ENCODE results near the gene AICDA. TPM values are rescaled to one million over a fixed set of nuclear protein-coding genes. Genes with fewer than 3 reads are reported as not detected.

The AICDA gene
- total RNA-seq, 1 experiment from 2014 or later = not detected

DNA sequence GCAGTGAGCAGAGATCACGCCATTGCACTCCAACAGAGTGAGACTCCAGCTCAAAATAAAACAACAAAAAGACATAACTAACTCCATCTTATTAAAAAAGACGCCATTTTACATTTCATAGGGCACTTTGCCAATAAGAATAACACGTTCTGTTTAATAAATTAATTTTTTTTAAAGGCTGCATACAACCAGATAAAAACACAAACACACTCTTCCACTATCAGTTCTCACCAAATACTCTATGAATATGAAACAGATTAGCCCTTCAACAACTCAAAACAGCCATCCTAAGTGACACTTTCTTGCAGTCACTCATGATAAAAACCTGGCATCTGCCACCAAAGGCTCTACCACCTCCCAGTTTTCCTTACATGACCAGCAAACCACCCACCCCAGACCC lies 16.1 kb downstream of the AICDA start:
- no peak overlapping the region for H3K9ac ChIP-seq (ENCODE audit: low read length)
- H3K4me3 ChIP-seq (replicated peaks in 1 of 2; ENCODE audit: low read depth in 1 of 2, low read length in 2 of 2) = no peak overlapping the region
- DNase-seq (ENCODE audit: low read depth, low spot score) (no peak), ATAC-seq (no peak)
- no peak overlapping the region for H3K4me2 ChIP-seq (ENCODE audit: low read length)
- POLR2A ChIA-PET = no interaction called here
- no TSS peak for BruUV-seq (replicated peaks)
- H3K4me1 ChIP-seq (ENCODE audit: control insufficient read depth in 1 of 2, insufficient read depth in 2 of 2, low read length in 2 of 2) = no peaks in the 10 kb centered on the region
- no peaks in the 10 kb centered on the region for H3K79me2 ChIP-seq (ENCODE audit: insufficient read depth, low read length)
- H3K27me3 ChIP-seq (ENCODE audit: insufficient read depth, low read length) = no peaks in the 10 kb centered on the region
- H3K36me3 ChIP-seq (ENCODE audit: control insufficient read depth in 1 of 2, insufficient read depth in 2 of 2, low read length in 2 of 2) = no peaks in the 10 kb centered on the region
- CTCF ChIA-PET = no interaction called here
- H3K27ac ChIP-seq (ENCODE audit: low read depth, low read length) = no peak overlapping the region
- no peaks in the 10 kb centered on the region for H3K9me3 ChIP-seq (ENCODE audit: control insufficient read depth in 1 of 2, insufficient read depth in 1 of 2, low read depth in 1 of 2, low read length in 2 of 2)
- intact Hi-C loops (cut with micrococcal nuclease) = no loop called here
- TF ChIP-seq EGR1 (IDR thresholded peaks at IDR 0.05; ENCODE audit: low read depth) (no peak), SRF (IDR thresholded peaks at IDR 0.05; ENCODE audit: low read depth) (no peak), FOSL1 (IDR thresholded peaks at IDR 0.05; ENCODE audit: low read depth) (no peak), ELF1 (IDR thresholded peaks at IDR 0.05; ENCODE audit: borderline replicate concordance, low read depth) (no peak), YY1 (IDR thresholded peaks at IDR 0.05; ENCODE audit: extremely low read depth, insufficient replicate concordance, low read depth, low read length) (no peak), EZH2phosphoT487 (IDR thresholded peaks at IDR 0.05; ENCODE audit: borderline replicate concordance) (no peak), ZNF274 (IDR thresholded peaks at IDR 0.05; ENCODE audit: low read depth, low read length) (no peak), SIN3A (IDR thresholded peaks at IDR 0.05; ENCODE audit: low read depth) (no peak)
- TF ChIP-seq, protein P1, sequence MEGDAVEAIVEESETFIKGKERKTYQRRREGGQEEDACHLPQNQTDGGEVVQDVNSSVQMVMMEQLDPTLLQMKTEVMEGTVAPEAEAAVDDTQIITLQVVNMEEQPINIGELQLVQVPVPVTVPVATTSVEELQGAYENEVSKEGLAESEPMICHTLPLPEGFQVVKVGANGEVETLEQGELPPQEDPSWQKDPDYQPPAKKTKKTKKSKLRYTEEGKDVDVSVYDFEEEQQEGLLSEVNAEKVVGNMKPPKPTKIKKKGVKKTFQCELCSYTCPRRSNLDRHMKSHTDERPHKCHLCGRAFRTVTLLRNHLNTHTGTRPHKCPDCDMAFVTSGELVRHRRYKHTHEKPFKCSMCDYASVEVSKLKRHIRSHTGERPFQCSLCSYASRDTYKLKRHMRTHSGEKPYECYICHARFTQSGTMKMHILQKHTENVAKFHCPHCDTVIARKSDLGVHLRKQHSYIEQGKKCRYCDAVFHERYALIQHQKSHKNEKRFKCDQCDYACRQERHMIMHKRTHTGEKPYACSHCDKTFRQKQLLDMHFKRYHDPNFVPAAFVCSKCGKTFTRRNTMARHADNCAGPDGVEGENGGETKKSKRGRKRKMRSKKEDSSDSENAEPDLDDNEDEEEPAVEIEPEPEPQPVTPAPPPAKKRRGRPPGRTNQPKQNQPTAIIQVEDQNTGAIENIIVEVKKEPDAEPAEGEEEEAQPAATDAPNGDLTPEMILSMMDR (IDR thresholded peaks at IDR 0.05 in 2 of 3, conservative IDR thresholded peaks at IDR 0.05 in 1 of 3; ENCODE audit: borderline replicate concordance in 1 of 3, insufficient read depth in 1 of 3, low read depth in 2 of 3, low read length in 2 of 3) = no peak
- H4K20me1 ChIP-seq (ENCODE audit: insufficient read depth) = no peaks in the 10 kb centered on the region
- RAD21 ChIA-PET (ENCODE audit: low non-redundant PET in 1 of 2, low total read pairs in 2 of 2, uncharacterized antibody in 2 of 2, unreplicated experiment in 2 of 2) = no interaction called here
- H3K9me2 ChIP-seq (ENCODE audit: insufficient read depth) = no peaks in the 10 kb centered on the region
- H2AFZ ChIP-seq (ENCODE audit: low read depth, low read length, poor library complexity, severe bottlenecking) = no peak overlapping the region

DNA sequence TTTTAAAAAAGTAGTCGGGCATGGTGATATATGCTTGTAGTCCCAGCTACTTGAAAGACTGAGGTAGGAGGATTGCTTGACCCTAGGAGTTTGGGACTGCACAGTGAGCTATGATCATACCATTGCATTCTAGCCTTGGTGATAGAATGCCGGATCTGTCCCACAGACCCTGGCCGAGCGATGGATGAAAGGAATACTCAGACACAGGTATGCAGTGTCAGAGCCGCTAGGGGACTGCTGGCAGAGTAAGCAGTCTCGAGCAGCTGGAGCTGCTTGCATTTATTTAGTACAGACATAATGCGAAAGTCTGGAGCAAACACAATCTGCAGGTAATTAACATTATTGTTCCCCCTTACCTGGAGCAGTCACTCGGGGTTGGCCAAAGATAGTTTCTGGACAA lies 18.6 kb downstream of the AICDA start:
- H2AFZ ChIP-seq (ENCODE audit: low read depth, low read length, poor library complexity, severe bottlenecking) = no peak overlapping the region
- ChIA-PET RAD21 (ENCODE audit: low non-redundant PET in 1 of 2, low total read pairs in 2 of 2, uncharacterized antibody in 2 of 2, unreplicated experiment in 2 of 2) (no interaction called here), POLR2A (no interaction called here), CTCF (interaction anchor here (1.2 to 1.6 kb wide), 2 partner anchors 15 to 50 kb away, joined by 5 to 6 read pairs; no protein-coding TSS in a partner anchor)
- ATAC-seq (no peak), DNase-seq (ENCODE audit: low read depth, low spot score) (no peak)
- no peaks in the 10 kb centered on the region for H3K9me3 ChIP-seq (ENCODE audit: control insufficient read depth in 1 of 2, insufficient read depth in 1 of 2, low read depth in 1 of 2, low read length in 2 of 2)
- H3K79me2 ChIP-seq (ENCODE audit: insufficient read depth, low read length) = no peaks in the 10 kb centered on the region
- BruUV-seq (replicated peaks) = no TSS peak
- TF ChIP-seq, protein P2, sequence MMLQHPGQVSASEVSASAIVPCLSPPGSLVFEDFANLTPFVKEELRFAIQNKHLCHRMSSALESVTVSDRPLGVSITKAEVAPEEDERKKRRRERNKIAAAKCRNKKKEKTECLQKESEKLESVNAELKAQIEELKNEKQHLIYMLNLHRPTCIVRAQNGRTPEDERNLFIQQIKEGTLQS (IDR thresholded peaks at IDR 0.05) = no peak
- TF ChIP-seq ZFX (IDR thresholded peaks at IDR 0.05) = no peak
- no peak for TF ChIP-seq CBX3 (IDR thresholded peaks at IDR 0.05; ENCODE audit: low read depth)
- TF ChIP-seq, protein P3, sequence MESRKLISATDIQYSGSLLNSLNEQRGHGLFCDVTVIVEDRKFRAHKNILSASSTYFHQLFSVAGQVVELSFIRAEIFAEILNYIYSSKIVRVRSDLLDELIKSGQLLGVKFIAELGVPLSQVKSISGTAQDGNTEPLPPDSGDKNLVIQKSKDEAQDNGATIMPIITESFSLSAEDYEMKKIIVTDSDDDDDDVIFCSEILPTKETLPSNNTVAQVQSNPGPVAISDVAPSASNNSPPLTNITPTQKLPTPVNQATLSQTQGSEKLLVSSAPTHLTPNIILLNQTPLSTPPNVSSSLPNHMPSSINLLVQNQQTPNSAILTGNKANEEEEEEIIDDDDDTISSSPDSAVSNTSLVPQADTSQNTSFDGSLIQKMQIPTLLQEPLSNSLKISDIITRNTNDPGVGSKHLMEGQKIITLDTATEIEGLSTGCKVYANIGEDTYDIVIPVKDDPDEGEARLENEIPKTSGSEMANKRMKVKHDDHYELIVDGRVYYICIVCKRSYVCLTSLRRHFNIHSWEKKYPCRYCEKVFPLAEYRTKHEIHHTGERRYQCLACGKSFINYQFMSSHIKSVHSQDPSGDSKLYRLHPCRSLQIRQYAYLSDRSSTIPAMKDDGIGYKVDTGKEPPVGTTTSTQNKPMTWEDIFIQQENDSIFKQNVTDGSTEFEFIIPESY (IDR thresholded peaks at IDR 0.05; ENCODE audit: extremely low read depth, insufficient replicate concordance, low read length) = no peak
- TF ChIP-seq, protein P4, sequence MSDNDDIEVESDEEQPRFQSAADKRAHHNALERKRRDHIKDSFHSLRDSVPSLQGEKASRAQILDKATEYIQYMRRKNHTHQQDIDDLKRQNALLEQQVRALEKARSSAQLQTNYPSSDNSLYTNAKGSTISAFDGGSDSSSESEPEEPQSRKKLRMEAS (IDR thresholded peaks at IDR 0.05) = no peak
- no peak overlapping the region for H3K4me2 ChIP-seq (ENCODE audit: low read length)
- no peak overlapping the region for H3K27ac ChIP-seq (ENCODE audit: low read depth, low read length)
- H3K27me3 ChIP-seq (ENCODE audit: insufficient read depth, low read length) = no peaks in the 10 kb centered on the region
- H3K4me3 ChIP-seq (replicated peaks in 1 of 2; ENCODE audit: low read depth in 1 of 2, low read length in 2 of 2) = no peak overlapping the region
- no peaks in the 10 kb centered on the region for H3K36me3 ChIP-seq (ENCODE audit: control insufficient read depth in 1 of 2, insufficient read depth in 2 of 2, low read length in 2 of 2)
- intact Hi-C loops (cut with micrococcal nuclease) = no loop called here
- H3K4me1 ChIP-seq (ENCODE audit: control insufficient read depth in 1 of 2, insufficient read depth in 2 of 2, low read length in 2 of 2) = no peaks in the 10 kb centered on the region
- no peak overlapping the region for H3K9ac ChIP-seq (ENCODE audit: low read length)
- no peaks in the 10 kb centered on the region for H4K20me1 ChIP-seq (ENCODE audit: insufficient read depth)
- no peaks in the 10 kb centered on the region for H3K9me2 ChIP-seq (ENCODE audit: insufficient read depth)

Measured in HCT116 (cell line).